Stimulated activated naive CD8-positive, alpha-beta T cell treated with anti-CD3 and anti-CD28 coated beads, Interleukin-15, Interleukin-2, amounts not matched to agents 100 ng/mL and 50 ng/mL, for 24 hours (primary cell): ENCODE results near the gene MSS51.
"Not testable (repeated sequence)": the region's sequence is repeated elsewhere in the genome, so short reads cannot be mapped to it uniquely, and the experiment has no call there.

ENCODE experiments used
- H3K27ac Mint-ChIP-seq: one replicate; pipeline ENCODE4 v1.8.0; 2021; ENCODE audit warnings: mild to moderate bottlenecking, mixed read lengths
- H3K27me3 Mint-ChIP-seq: one replicate; pipeline ENCODE4 v1.8.0; 2021; ENCODE audit warnings: mixed read lengths
- H3K36me3 Mint-ChIP-seq: one replicate; pipeline ENCODE4 v1.8.0; 2021; ENCODE audit warnings: low read depth, mixed read lengths
- H3K4me1 Mint-ChIP-seq: one replicate; pipeline ENCODE4 v1.8.0; 2021; ENCODE audit warnings: low read depth, mixed read lengths
- H3K4me3 Mint-ChIP-seq: one replicate; pipeline ENCODE4 v1.8.0; 2021; ENCODE audit warnings: mild to moderate bottlenecking, mixed read lengths
- H3K9me3 Mint-ChIP-seq: one replicate; pipeline ENCODE4 v1.8.0; 2021; ENCODE audit warnings: mixed read lengths

Gene MSS51

GRCh38 chr10:73405556-73405955, 27.8 kb downstream of the MSS51 start:
- Mint-ChIP-seq H3K36me3 (peaks cover 27% of the 10 kb centered on the region), H3K27me3 (no peaks in the 10 kb centered on the region), H3K9me3 (no peaks in the 10 kb centered on the region), H3K27ac (no peak overlapping the region), H3K4me1 (peaks cover 61% of the 10 kb centered on the region), H3K4me3 (no peak overlapping the region)

GRCh38 chr10:73404690-73405089, 28.7 kb downstream of the MSS51 start:
- Mint-ChIP-seq H3K4me1 (peaks cover 53% of the 10 kb centered on the region), H3K27ac (no peak overlapping the region), H3K4me3 (no peak overlapping the region), H3K9me3 (no peaks in the 10 kb centered on the region), H3K27me3 (no peaks in the 10 kb centered on the region), H3K36me3 (peaks cover 19% of the 10 kb centered on the region)

DNA sequence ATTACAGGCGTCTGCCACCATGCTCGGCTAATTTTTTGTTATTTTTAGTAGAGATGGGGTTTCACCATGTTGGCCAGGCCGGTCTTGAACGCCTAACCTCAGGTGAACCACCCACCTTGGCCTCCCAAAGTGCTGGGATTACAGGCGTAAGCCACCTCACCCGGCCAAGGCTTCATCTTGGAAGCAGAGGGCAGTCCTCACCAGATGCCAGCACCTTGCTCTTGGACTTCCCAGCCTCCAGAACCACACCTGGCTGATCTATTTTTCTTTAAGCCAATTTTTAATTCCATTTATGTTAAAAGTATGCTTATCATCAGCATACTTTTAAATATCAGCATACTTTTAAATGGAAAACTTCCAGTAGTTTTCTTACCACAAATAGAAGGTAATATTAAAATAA, 31.7 kb downstream of the MSS51 start:
- peaks cover 32% of the 10 kb centered on the region for H3K4me1 Mint-ChIP-seq
- no peaks in the 10 kb centered on the region for H3K9me3 Mint-ChIP-seq
- H3K27me3 Mint-ChIP-seq = no peaks in the 10 kb centered on the region
- H3K36me3 Mint-ChIP-seq = peaks cover 17% of the 10 kb centered on the region
- H3K4me3 Mint-ChIP-seq = no peak overlapping the region
- H3K27ac Mint-ChIP-seq = no peak overlapping the region

- peaks cover 19% of the 10 kb centered on the region for H3K4me1 Mint-ChIP-seq
- no peak overlapping the region for H3K4me3 Mint-ChIP-seq
- H3K9me3 Mint-ChIP-seq = no peaks in the 10 kb centered on the region
- no peaks in the 10 kb centered on the region for H3K27me3 Mint-ChIP-seq
- peaks cover 36% of the 10 kb centered on the region for H3K36me3 Mint-ChIP-seq
- no peak overlapping the region for H3K27ac Mint-ChIP-seq
Measured at GRCh38 chr10:73399063-73399462, 34.3 kb downstream of the MSS51 start.

DNA sequence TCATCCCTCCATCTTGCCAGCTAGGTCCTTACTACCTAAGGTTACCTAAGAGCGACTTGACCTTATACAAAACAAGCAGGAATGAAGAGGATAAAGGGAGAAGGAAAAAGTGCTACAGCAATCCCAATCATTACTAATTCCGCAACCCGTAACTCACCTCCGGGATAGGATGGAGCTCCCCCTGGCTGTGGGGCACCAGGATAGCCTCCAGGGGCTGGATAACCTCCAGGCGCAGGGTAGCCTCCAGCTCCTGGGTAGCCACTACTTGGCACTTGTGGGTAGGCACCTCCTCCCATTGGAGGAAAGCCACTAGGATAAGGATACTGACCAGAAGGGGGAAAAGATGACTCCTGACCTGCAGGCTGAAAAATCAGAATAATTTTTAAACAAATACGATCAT, 35.3 kb downstream of the MSS51 start:
- no peaks in the 10 kb centered on the region for H3K9me3 Mint-ChIP-seq
- H3K36me3 Mint-ChIP-seq = peaks cover 45% of the 10 kb centered on the region
- no peaks in the 10 kb centered on the region for H3K27me3 Mint-ChIP-seq
- H3K4me3 Mint-ChIP-seq = no peak overlapping the region
- H3K4me1 Mint-ChIP-seq = peaks cover 11% of the 10 kb centered on the region
- H3K27ac Mint-ChIP-seq = no peak overlapping the region

GRCh38 chr10:73394325-73394724, 39.0 kb downstream of the MSS51 start:
- not testable (repeated sequence) for H3K27me3 Mint-ChIP-seq, H3K27ac Mint-ChIP-seq, H3K4me1 Mint-ChIP-seq, H3K9me3 Mint-ChIP-seq, H3K4me3 Mint-ChIP-seq
- peaks cover 71% of the 10 kb centered on the region for H3K36me3 Mint-ChIP-seq

DNA sequence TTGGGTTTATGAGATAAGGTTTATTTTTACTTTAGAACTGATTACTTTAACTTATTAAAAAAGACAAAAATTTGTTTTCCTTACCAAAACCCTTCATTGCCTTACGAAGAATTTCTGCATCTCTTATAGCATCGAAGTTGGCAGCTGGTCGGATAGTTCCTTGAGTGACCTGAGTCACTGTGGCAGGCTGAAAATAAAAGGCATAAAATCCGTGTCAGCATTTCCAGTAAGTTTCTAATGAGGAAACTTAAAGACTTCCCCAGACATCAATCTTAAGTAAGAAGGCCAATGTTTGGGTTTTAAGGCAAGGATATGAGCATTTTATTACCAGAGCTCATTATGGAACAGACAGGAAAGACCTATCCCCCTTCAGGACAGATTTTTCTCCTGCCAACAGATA, 45.1 kb downstream of the MSS51 start:
- Mint-ChIP-seq H3K27ac (no peak overlapping the region), H3K4me3 (no peak overlapping the region), H3K9me3 (no peaks in the 10 kb centered on the region), H3K27me3 (no peaks in the 10 kb centered on the region), H3K4me1 (no peaks in the 10 kb centered on the region), H3K36me3 (peaks cover 81% of the 10 kb centered on the region)

DNA sequence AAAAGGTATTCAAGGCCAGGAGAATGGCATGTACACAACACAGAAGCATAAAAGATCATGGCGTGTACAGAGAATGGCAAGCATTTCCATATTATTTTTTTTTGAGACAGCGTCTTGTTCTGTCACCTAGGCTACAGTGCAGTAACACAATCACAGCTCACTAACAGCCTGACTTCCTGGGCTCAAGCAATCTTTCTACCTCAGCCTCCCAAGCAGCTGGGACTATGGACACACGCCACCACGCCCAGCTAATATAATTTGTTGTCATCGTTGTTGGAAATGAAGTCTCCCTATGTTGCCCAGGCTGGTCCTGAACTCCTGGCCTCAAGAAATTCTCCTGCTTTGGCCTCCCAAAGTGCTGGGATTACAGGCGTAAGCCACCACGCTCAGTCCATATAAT, 46.8 kb downstream of the MSS51 start:
- H3K27ac Mint-ChIP-seq = no peak overlapping the region
- no peaks in the 10 kb centered on the region for H3K9me3 Mint-ChIP-seq
- no peaks in the 10 kb centered on the region for H3K4me1 Mint-ChIP-seq
- no peak overlapping the region for H3K4me3 Mint-ChIP-seq
- no peaks in the 10 kb centered on the region for H3K27me3 Mint-ChIP-seq
- peaks cover 81% of the 10 kb centered on the region for H3K36me3 Mint-ChIP-seq

DNA sequence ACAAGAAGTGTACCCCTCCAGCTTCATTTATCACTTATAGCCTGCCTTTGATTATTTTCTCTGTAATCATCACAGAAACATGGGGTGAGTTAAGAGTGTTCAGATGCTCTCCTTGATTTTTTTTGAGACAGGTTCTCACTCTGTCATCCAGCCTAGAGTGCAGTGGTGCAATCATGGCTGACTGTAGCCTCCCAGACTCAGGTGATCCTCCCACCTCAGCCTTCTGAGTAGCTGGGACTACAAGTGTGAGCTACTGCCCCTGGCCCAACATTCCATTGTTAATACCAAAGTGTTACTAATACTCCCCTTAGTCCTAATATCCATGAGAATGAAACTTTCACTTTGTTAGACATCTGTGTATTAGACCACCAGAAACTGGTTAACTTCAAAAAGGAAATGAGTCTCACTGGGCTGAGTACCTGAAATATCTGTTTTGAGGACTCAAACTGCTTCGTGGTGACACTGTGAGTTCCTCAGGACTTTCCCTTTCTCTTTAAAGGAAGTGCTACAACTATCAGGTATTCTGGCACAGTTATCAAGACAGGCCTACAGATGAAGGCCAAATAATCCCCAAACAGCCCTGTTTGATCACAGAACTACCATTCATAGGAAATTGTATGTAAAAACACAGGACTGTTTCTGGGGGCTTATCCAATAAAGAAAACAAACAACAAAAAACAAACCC, 54.2 kb downstream of the MSS51 start:
- Mint-ChIP-seq H3K9me3 (no peaks in the 10 kb centered on the region), H3K4me3 (no peak overlapping the region), H3K27me3 (no peaks in the 10 kb centered on the region), H3K27ac (peak overlapping the region; percentile 24), H3K36me3 (peaks cover 74% of the 10 kb centered on the region), H3K4me1 (peaks cover 7% of the 10 kb centered on the region)

GRCh38 chr10:73376679-73377078, 56.7 kb downstream of the MSS51 start:
- Mint-ChIP-seq H3K27me3 (no peaks in the 10 kb centered on the region), H3K36me3 (peaks cover 67% of the 10 kb centered on the region), H3K9me3 (no peaks in the 10 kb centered on the region), H3K4me1 (peaks cover 7% of the 10 kb centered on the region), H3K4me3 (no peak overlapping the region), H3K27ac (no peak overlapping the region)
